GM12892 (cell line): Measurements from ENCODE around the gene SLC17A1.

Experiments
- DNase-seq: peaks from one replicate; pipeline ENCODE4 v3.0.0; 2011; ENCODE audit not compliant: insufficient read length
- FAIRE-seq: peaks from 2 replicates; lab custom pipeline; 2011; peaks lifted over from hg19 to GRCh38; lab: Jason Lieb, UNC
- POLR2A ChIP-seq: IDR thresholded peaks from 2 replicates; pipeline ENCODE4 v1.6.1; 2011; ENCODE audit warnings: low read depth, low read length, control low read depth
- POLR2AphosphoS5 ChIP-seq: IDR thresholded peaks from 2 replicates; pipeline ENCODE4 v1.6.1; 2011; ENCODE audit warnings: low read depth, low read length, control low read depth
- TAF1 ChIP-seq: IDR thresholded peaks from 2 replicates; pipeline ENCODE4 v1.6.1; 2011; ENCODE audit warnings: low read depth, mild to moderate bottlenecking, control low read depth, low read length, borderline replicate concordance

Gene SLC17A1

GRCh38 chr6:25781134-25781533, 50.7 kb downstream of the SLC17A1 start:
- FAIRE-seq, result no peak
- no peak for TF ChIP-seq POLR2AphosphoS5

GRCh38 chr6:25777856-25778649, 53.8 kb downstream of the SLC17A1 start:
- DNase-seq, result no peak
- no peak for FAIRE-seq
- TF ChIP-seq POLR2A (no peak), POLR2AphosphoS5 (no peak), TAF1 (no peak)

More at GRCh38 chr6:25781134-25781533, 50.7 kb downstream of the SLC17A1 start:
- DNase-seq, result no peak

- no peak for DNase-seq
- no peak for TF ChIP-seq POLR2AphosphoS5
- no peak for TF ChIP-seq POLR2A
- TF ChIP-seq TAF1, result no peak
- FAIRE-seq, result no peak
Measured at GRCh38 chr6:25777031-25777430, 54.8 kb downstream of the SLC17A1 start.

DNA sequence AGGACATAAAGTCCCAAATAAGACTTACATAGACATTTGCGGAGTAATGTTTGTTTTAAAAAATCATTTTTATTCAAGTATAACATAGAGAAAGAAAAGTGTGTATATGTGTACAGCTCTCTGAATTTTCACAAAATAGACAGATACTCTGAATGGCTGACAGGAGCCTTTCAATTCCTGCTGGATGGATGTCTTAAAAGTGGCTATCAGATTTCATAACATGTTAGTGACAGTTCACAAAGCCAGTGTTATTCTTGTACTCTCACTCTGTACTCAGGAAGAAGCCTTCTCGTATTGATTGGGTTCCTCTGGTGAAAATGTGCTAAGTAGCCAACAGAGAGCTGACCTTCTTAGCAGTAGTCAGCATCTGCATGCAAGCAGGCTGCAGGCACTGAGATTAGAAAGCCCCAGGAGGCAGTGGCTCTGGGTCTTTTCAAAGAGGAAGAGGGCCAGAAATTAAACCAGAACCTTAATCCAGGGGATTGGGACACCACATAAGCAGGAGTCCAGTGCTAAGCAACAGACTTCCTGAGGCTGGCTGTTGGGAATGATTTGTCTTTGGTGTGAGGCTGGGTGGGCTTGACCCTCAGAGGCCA, 57.6 kb downstream of the SLC17A1 start:
- DNase-seq, result no peak
- FAIRE-seq, result no peak

DNA sequence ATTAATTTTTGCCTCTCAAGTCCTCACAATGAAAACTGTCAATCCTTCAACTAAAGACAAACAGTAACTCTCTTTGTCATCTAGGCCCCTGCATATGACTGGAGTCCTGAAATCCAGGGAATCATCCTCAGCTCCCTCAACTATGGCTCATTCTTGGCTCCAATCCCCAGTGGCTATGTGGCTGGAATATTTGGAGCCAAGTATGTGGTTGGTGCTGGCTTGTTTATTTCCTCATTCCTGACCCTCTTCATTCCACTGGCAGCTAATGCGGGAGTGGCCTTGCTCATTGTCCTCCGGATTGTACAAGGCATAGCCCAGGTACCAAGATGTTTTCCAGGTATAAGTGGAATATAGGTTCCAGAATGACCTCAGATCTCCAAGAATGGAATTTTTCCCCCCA, 61.9 kb downstream of the SLC17A1 start:
- FAIRE-seq, result no peak

More for the DNA sequence above, 57.6 kb downstream of the SLC17A1 start:
- TF ChIP-seq TAF1, result no peak
- TF ChIP-seq POLR2AphosphoS5, result no peak
- TF ChIP-seq POLR2A, result no peak

GRCh38 chr6:25768566-25768965, 63.3 kb downstream of the SLC17A1 start:
- no peak for DNase-seq
- TF ChIP-seq TAF1, result no peak
- TF ChIP-seq POLR2AphosphoS5, result no peak
- TF ChIP-seq POLR2A, result no peak
- no peak for FAIRE-seq

More for the DNA sequence above, 61.9 kb downstream of the SLC17A1 start:
- no peak for TF ChIP-seq POLR2AphosphoS5
- TF ChIP-seq POLR2A, result no peak
- TF ChIP-seq TAF1, result no peak
- DNase-seq, result no peak

DNA sequence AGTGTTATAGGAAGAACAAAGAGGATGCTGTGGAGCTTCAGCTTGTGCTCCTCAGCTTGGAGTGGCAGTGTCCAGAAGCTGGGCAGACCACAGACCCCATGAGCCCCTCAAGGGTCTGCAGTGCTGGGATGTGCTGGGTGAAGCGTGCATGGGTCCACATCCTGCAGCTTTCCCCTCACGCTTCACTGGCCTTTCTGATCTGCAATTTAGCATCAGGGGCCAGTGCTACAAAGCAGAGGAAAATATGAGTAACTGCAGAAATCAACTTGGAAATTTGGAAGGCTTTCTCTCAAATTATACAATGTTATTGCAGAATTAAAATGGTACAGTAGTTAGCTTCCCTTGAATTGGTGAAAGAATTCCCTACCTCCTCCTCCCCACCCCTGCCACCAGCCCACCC, 67.2 kb downstream of the SLC17A1 start:
- DNase-seq (no peak), FAIRE-seq (no peak)
- no peak for TF ChIP-seq TAF1
- no peak for TF ChIP-seq POLR2AphosphoS5
- no peak for TF ChIP-seq POLR2A

- no peak for TF ChIP-seq TAF1
- TF ChIP-seq POLR2A, result no peak
- TF ChIP-seq POLR2AphosphoS5, result no peak
- FAIRE-seq, result no peak
- no peak for DNase-seq
Measured at GRCh38 chr6:25757936-25758642, 73.8 kb downstream of the SLC17A1 start.

DNA sequence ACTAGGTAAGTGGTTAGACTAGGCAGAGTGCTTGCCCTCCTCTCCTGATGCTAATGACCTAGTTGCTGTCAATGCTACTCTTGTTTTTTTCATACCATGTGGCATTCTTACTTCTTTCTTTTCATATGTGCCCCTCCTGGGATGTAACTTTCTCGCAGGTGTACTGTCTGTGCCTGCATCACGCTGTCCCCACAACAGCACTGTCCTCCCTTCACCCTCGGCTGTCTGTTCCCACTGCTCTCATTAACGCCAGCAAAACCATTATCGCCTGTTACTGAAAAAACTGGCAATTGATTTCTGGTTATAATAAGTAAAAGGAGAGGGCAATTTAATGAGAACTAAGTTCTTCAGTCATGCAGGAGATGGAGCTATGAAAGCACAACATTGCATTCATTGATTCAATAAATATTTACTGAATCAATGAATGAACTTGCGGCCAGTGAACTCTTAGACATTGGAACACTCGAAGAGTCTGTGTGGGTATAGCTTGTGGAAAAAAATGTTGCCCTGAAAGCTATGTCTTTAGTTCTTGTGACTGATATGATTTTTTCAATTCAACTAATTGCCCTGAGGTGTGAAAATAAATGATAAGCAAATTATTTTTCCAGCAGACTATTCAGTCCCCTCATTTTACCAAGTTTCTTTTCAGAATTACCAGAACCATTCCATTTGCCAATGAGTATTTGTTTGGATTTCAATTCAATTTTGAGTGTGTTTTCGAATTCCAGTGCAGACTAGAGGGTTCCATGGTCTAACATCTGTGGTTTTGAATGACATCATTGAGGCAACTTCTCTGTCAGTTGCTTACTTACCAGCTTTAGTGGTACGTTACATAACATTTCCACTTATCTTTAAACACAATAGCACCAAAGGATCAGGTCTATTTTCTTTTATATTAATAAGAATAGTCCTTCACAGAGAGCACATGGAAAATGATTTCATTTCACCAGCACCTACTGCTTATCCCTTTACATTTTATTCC, 75.2 kb downstream of the SLC17A1 start:
- FAIRE-seq, result no peak
- TF ChIP-seq POLR2A (no peak), TAF1 (no peak), POLR2AphosphoS5 (no peak)
- DNase-seq, result no peak

DNA sequence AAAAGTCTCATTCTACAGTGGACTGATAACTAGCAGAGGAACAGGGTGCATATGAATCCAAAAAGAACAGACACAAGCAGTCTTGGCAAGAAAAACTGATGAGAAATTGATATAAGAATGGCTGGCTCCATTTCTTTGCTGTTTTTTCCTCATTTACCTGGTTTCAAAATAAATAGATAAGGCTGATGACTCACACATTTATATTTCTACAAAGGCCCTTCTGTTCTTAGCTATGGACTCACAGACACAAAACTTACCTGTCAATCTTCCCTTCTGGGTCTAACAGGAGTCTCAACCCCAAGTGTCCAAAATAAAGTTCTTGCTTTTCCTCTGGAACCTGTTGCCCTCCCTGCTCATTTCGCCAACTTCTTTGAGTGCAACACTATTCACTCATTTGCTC, 76.4 kb downstream of the SLC17A1 start:
- TF ChIP-seq TAF1 (no peak), POLR2A (no peak), POLR2AphosphoS5 (no peak)
- DNase-seq (no peak), FAIRE-seq (no peak)
